ENCODE data around the gene GRIN2B. TPM values are rescaled to one million over a fixed set of nuclear protein-coding genes. Genes with fewer than 3 reads are reported as not detected.

The GRIN2B gene
- total and polyA plus RNA-seq, 9 of the 15 experiments (the other 6 are each of a cell fraction or from before 2014, with no cell fraction given) = not detected

- H3K9ac ChIP-seq (ENCODE audit: insufficient read depth in 1 of 2, low read depth in 2 of 2, low read length in 2 of 2) = no peak overlapping the region
- no peaks in the 10 kb centered on the region for H3K9me3 ChIP-seq (replicated peaks; ENCODE audit: control insufficient read depth, insufficient read depth, low read depth, low read length)
- in situ Hi-C loops (cut with MboI) = no loop called here
- H3K27me3 ChIP-seq (ENCODE audit: control insufficient read depth in 2 of 2, insufficient read depth in 2 of 2, low read length in 2 of 2) = peaks cover 0 to 8% of the 10 kb centered on the region in 2 experiments; a peak in 1 of 5 replicates
- no peak for TF ChIP-seq ARID1B (IDR thresholded peaks at IDR 0.05)
- TF ChIP-seq USF2 (CRISPR knock-in tag; IDR thresholded peaks at IDR 0.05) = no peak
- TF ChIP-seq ZNF324 (CRISPR knock-in tag; IDR thresholded peaks at IDR 0.05) = no peak
- TF ChIP-seq JUND (IDR thresholded peaks at IDR 0.05; ENCODE audit: borderline replicate concordance, low read depth, low read length) = no peak
- no peak for TF ChIP-seq JUND (tag; IDR thresholded peaks at IDR 0.05; ENCODE audit: borderline replicate concordance, low read depth, low read length)
- no peak for TF ChIP-seq TFAP4 (CRISPR knock-in tag; IDR thresholded peaks at IDR 0.05; ENCODE audit: borderline replicate concordance)
- no peak for TF ChIP-seq ZNF311 (CRISPR knock-in tag; IDR thresholded peaks at IDR 0.05)
- no peak for TF ChIP-seq SNAPC5 (CRISPR knock-in tag; IDR thresholded peaks at IDR 0.05)
- TF ChIP-seq NR1H2 (CRISPR knock-in tag; IDR thresholded peaks at IDR 0.05) = no peak
- TF ChIP-seq ZZZ3 (IDR thresholded peaks at IDR 0.05) = no peak
- no peak for TF ChIP-seq HNRNPUL1 (IDR thresholded peaks at IDR 0.05; ENCODE audit: low read length)
- no peak overlapping the region for H2AFZ ChIP-seq (ENCODE audit: low read depth, low read length)
- no TSS peak for BruUV-seq (replicated peaks)
- no peaks in the 10 kb centered on the region for H3K79me2 ChIP-seq (ENCODE audit: control insufficient read depth, insufficient read depth, low read length)
- 2% methylated on average over 9 of the region's 9 CpGs for WGBS (ENCODE audit: insufficient coverage, low coverage, missing lambda C conversion rate)
- no peaks in the 10 kb centered on the region for H3K36me3 ChIP-seq (ENCODE audit: control insufficient read depth, insufficient read depth, low read length)
- POLR2A ChIA-PET = interaction anchor here (0.6 kb wide), 1 partner anchor 681 kb away, joined by 3 read pairs; no protein-coding TSS in a partner anchor
- no peak overlapping the region for H3K27ac ChIP-seq (ENCODE audit: extremely low read depth, low read depth, low read length)
- DNase-seq (ENCODE audit: extremely low read depth in 1 of 4, low spot score in 3 of 4) (no peak), FAIRE-seq (no peak), ATAC-seq (no peak)
- no peaks in the 10 kb centered on the region for H3K4me1 ChIP-seq (replicated peaks in 1 of 2; ENCODE audit: control insufficient read depth in 2 of 2, insufficient read depth in 2 of 2, low read length in 2 of 2)
- intact Hi-C loops (cut with micrococcal nuclease) = no loop called here
- no peaks in the 10 kb centered on the region for H4K20me1 ChIP-seq (replicated peaks; ENCODE audit: control insufficient read depth, insufficient read depth, low read length)
- no peak overlapping the region for H3K4me2 ChIP-seq (ENCODE audit: insufficient read depth, low read length)
- CTCF ChIA-PET (ENCODE audit: low intra/inter-chr PET ratio) = no interaction called here
- no peak overlapping the region for H3K4me3 ChIP-seq
- H3K9me1 ChIP-seq (ENCODE audit: control insufficient read depth, insufficient read depth, low read length) = peaks cover 2% of the 10 kb centered on the region
Observed at GRCh38 chr12:13957576-13957975, 23.8 kb downstream of the GRIN2B start.
